HG02623 (cell line): ENCODE data around the gene STAU1.

Source experiments
- ATAC-seq: cut with Tn5 transposase; IDR thresholded peaks from one replicate; pipeline ENCODE4 v1.9.1; 2021; ENCODE audit warnings: moderate library complexity; ENCODE audit not compliant: unreplicated experiment

STAU1 gene

GRCh38 chr20:49078310-49078709 lies 109.8 kb downstream of the STAU1 start:
- ATAC-seq = no peak

GRCh38 chr20:49074521-49074920 lies 113.6 kb downstream of the STAU1 start:
- no peak for ATAC-seq
